Measurements from ENCODE around the gene GATAD2A.

DNA sequence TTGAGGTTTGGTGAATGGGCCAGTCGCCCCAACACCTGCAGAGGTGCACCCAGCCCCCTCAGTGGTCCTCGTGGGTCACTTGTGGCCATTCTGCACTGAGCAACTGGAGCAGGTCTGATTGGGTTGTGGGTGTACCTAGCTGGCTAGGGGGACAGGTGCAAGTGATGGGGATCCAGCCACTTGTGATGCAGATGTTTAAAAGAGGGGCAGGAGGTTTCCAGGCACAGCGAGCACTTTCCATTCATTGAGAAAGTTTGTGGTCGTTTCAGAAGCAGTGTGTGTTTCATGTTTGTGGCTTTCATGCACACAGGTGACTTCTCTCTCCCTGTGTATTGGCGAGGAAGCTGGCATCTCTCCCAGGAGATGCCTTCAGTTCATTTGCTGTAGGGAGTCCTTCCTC lies 75.2 kb downstream of the GATAD2A start:
- TF ChIP-seq ZFP90 (CRISPR knock-in tag; IDR thresholded peaks at IDR 0.05; ENCODE audit: borderline replicate concordance) (no peak), TARDBP (CRISPR knock-in tag; IDR thresholded peaks at IDR 0.05) (no peak), YY1 (IDR thresholded peaks at IDR 0.05; ENCODE audit: insufficient read depth, insufficient replicate concordance, low read depth, low read length) (no peak), NCOR1 (IDR thresholded peaks at IDR 0.05; ENCODE audit: borderline replicate concordance, low read length) (no peak), ZNF234 (CRISPR knock-in tag; conservative IDR thresholded peaks at IDR 0.05) (no peak)
- TF ChIP-seq, protein P1, sequence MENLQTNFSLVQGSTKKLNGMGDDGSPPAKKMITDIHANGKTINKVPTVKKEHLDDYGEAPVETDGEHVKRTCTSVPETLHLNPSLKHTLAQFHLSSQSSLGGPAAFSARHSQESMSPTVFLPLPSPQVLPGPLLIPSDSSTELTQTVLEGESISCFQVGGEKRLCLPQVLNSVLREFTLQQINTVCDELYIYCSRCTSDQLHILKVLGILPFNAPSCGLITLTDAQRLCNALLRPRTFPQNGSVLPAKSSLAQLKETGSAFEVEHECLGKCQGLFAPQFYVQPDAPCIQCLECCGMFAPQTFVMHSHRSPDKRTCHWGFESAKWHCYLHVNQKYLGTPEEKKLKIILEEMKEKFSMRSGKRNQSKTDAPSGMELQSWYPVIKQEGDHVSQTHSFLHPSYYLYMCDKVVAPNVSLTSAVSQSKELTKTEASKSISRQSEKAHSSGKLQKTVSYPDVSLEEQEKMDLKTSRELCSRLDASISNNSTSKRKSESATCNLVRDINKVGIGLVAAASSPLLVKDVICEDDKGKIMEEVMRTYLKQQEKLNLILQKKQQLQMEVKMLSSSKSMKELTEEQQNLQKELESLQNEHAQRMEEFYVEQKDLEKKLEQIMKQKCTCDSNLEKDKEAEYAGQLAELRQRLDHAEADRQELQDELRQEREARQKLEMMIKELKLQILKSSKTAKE (CRISPR knock-in tag; IDR thresholded peaks at IDR 0.05; ENCODE audit: borderline replicate concordance): no peak
- TF ChIP-seq, protein P2, sequence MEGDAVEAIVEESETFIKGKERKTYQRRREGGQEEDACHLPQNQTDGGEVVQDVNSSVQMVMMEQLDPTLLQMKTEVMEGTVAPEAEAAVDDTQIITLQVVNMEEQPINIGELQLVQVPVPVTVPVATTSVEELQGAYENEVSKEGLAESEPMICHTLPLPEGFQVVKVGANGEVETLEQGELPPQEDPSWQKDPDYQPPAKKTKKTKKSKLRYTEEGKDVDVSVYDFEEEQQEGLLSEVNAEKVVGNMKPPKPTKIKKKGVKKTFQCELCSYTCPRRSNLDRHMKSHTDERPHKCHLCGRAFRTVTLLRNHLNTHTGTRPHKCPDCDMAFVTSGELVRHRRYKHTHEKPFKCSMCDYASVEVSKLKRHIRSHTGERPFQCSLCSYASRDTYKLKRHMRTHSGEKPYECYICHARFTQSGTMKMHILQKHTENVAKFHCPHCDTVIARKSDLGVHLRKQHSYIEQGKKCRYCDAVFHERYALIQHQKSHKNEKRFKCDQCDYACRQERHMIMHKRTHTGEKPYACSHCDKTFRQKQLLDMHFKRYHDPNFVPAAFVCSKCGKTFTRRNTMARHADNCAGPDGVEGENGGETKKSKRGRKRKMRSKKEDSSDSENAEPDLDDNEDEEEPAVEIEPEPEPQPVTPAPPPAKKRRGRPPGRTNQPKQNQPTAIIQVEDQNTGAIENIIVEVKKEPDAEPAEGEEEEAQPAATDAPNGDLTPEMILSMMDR (CRISPR knock-in tag; IDR thresholded peaks at IDR 0.05): no peak
- TF ChIP-seq, protein P3, sequence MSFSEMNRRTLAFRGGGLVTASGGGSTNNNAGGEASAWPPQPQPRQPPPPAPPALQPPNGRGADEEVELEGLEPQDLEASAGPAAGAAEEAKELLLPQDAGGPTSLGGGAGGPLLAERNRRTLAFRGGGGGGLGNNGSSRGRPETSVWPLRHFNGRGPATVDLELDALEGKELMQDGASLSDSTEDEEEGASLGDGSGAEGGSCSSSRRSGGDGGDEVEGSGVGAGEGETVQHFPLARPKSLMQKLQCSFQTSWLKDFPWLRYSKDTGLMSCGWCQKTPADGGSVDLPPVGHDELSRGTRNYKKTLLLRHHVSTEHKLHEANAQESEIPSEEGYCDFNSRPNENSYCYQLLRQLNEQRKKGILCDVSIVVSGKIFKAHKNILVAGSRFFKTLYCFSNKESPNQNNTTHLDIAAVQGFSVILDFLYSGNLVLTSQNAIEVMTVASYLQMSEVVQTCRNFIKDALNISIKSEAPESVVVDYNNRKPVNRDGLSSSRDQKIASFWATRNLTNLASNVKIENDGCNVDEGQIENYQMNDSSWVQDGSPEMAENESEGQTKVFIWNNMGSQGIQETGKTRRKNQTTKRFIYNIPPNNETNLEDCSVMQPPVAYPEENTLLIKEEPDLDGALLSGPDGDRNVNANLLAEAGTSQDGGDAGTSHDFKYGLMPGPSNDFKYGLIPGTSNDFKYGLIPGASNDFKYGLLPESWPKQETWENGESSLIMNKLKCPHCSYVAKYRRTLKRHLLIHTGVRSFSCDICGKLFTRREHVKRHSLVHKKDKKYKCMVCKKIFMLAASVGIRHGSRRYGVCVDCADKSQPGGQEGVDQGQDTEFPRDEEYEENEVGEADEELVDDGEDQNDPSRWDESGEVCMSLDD (CRISPR knock-in tag; IDR thresholded peaks at IDR 0.05; ENCODE audit: borderline replicate concordance): no peak
